ENCODE results near the gene SEC24D. TPM values are rescaled to one million over a fixed set of nuclear protein-coding genes. Genes with fewer than 3 reads are reported as not detected.

The SEC24D gene
- total and polyA plus RNA-seq, 4 donors = 11.4 to 77.2 (median 52.0) TPM

DNA sequence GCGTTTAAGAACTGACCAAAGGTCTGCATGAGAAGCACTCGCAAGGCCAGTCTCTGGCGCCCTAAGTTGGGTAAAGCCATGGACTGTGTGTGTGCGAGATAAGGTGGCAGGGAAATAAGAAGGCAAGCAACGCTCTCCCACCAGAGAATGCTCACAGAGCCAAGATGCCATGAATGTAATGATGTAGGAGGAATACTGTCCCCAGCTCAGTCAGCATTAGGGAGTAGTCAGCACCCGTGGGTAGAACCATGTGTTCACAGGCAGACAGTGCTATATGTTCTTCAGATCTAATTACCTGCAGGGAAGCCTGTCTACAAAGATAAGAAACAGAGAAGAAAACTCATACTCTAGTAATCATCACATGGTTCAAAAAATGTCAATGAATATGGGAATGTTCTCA lies 68.8 kb downstream of the SEC24D start:
- no peak for DNase-seq
- no peak for ATAC-seq (ENCODE audit: insufficient read depth, low FRiP score)
- Histone ChIP-seq H3K4me3 (no peak overlapping the region), H3K27ac (ENCODE audit: low read depth in 1 of 2, low read length in 1 of 2) (peak overlapping the region in 1 of 2 donors; percentile 48), H3K9me3 (ENCODE audit: control insufficient read depth in 4 of 4, insufficient read depth in 3 of 4, low read length in 3 of 4) (no peaks in the 10 kb centered on the region), H3K4me1 (ENCODE audit: control insufficient read depth in 5 of 5, insufficient read depth in 5 of 5, low read length in 5 of 5) (peaks cover 0 to 23% (median 18%) of the 10 kb centered on the region in 5 donors), H3K36me3 (ENCODE audit: control insufficient read depth in 4 of 4, insufficient read depth in 4 of 4, low read length in 4 of 4) (peaks cover 13 to 26% (median 21%) of the 10 kb centered on the region in 4 donors), H3K27me3 (ENCODE audit: control insufficient read depth in 3 of 3, insufficient read depth in 3 of 3, low read length in 2 of 3) (no peaks in the 10 kb centered on the region), H3K9ac (ENCODE audit: insufficient read depth in 1 of 2, low read length in 2 of 2) (no peak overlapping the region)
- TF ChIP-seq, protein P1, sequence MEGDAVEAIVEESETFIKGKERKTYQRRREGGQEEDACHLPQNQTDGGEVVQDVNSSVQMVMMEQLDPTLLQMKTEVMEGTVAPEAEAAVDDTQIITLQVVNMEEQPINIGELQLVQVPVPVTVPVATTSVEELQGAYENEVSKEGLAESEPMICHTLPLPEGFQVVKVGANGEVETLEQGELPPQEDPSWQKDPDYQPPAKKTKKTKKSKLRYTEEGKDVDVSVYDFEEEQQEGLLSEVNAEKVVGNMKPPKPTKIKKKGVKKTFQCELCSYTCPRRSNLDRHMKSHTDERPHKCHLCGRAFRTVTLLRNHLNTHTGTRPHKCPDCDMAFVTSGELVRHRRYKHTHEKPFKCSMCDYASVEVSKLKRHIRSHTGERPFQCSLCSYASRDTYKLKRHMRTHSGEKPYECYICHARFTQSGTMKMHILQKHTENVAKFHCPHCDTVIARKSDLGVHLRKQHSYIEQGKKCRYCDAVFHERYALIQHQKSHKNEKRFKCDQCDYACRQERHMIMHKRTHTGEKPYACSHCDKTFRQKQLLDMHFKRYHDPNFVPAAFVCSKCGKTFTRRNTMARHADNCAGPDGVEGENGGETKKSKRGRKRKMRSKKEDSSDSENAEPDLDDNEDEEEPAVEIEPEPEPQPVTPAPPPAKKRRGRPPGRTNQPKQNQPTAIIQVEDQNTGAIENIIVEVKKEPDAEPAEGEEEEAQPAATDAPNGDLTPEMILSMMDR (IDR thresholded peaks at IDR 0.05; ENCODE audit: control extremely low read depth, extremely low read depth) = no peak
- WGBS, 2 donors = 96 to 97% methylated on average over 6 of the region's 6 CpGs

GRCh38 chr4:118765399-118765798 lies 70.5 kb downstream of the SEC24D start:
- Histone ChIP-seq H3K27me3 (ENCODE audit: control insufficient read depth in 3 of 3, insufficient read depth in 3 of 3, low read length in 2 of 3) (no peaks in the 10 kb centered on the region), H3K4me3 (no peak overlapping the region), H3K36me3 (ENCODE audit: control insufficient read depth in 4 of 4, insufficient read depth in 4 of 4, low read length in 4 of 4) (peaks cover 16 to 30% (median 23%) of the 10 kb centered on the region in 4 donors), H3K27ac (ENCODE audit: low read depth in 1 of 2, low read length in 1 of 2) (peak overlapping the region in 1 of 2 donors; percentile 48), H3K9me3 (ENCODE audit: control insufficient read depth in 4 of 4, insufficient read depth in 3 of 4, low read length in 3 of 4) (no peaks in the 10 kb centered on the region), H3K4me1 (ENCODE audit: control insufficient read depth in 5 of 5, insufficient read depth in 5 of 5, low read length in 5 of 5) (peaks cover 0 to 36% (median 21%) of the 10 kb centered on the region in 5 donors), H3K9ac (ENCODE audit: insufficient read depth in 1 of 2, low read length in 2 of 2) (no peak overlapping the region)
- DNase-seq (no peak), ATAC-seq (ENCODE audit: insufficient read depth, low FRiP score) (peak; percentile 58)
- 32 to 57% methylated on average over 1 of the region's 1 CpG for WGBS, 2 donors
- TF ChIP-seq, protein P1 (IDR thresholded peaks at IDR 0.05; ENCODE audit: control extremely low read depth, extremely low read depth) = no peak

DNA sequence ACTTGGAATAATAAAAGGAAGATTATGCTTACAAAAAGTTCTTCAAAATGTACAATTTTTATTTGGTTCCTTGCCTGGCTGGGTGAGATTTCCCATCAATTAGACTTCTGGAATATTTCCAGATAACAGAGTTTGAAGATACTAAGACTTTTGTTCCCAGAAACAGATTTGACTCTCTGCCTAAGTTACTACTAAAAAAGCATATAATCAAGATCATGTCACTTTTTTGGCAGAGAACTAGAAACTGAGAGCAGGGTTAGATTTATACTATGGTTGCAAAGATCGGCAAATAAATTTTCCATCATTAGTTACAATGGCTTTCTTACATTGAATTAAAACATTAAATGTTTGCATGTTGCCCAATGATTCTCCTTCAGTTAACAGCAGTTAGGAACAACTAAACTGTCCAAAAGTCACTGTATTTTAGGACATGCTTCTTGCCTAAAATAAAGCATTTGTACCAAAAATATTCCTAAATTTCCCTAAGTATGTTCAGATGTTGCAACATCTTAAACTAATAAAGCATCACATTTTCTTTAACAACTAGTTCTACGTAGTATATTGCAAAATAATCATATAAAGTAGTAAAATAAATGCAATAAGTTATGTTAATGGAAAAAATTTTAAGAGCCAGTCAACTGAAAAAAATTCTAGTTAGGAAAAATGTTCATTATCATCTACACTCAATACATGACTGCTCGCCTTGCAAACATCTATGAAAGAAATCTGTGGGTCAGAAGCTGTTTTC lies 73.0 kb downstream of the SEC24D start:
- Histone ChIP-seq H3K9me3 (ENCODE audit: control insufficient read depth in 4 of 4, insufficient read depth in 3 of 4, low read length in 3 of 4) (no peaks in the 10 kb centered on the region), H3K27ac (ENCODE audit: low read depth in 1 of 2, low read length in 1 of 2) (peak overlapping the region in 1 of 2 donors; percentile 48), H3K4me1 (ENCODE audit: control insufficient read depth in 5 of 5, insufficient read depth in 5 of 5, low read length in 5 of 5) (peaks cover 0 to 56% (median 28%) of the 10 kb centered on the region in 5 donors), H3K36me3 (ENCODE audit: control insufficient read depth in 4 of 4, insufficient read depth in 4 of 4, low read length in 4 of 4) (peaks cover 16 to 28% (median 23%) of the 10 kb centered on the region in 4 donors), H3K4me3 (no peak overlapping the region), H3K9ac (ENCODE audit: insufficient read depth in 1 of 2, low read length in 2 of 2) (no peak overlapping the region), H3K27me3 (ENCODE audit: control insufficient read depth in 3 of 3, insufficient read depth in 3 of 3, low read length in 2 of 3) (no peaks in the 10 kb centered on the region)
- ATAC-seq (ENCODE audit: insufficient read depth, low FRiP score) (no peak), DNase-seq (peak in 2 of 3 donors; percentile 94 to 96)
- 74 to 87% methylated on average over 3 of the region's 3 CpGs for WGBS, 2 donors
- TF ChIP-seq, protein P1 (IDR thresholded peaks at IDR 0.05; ENCODE audit: control extremely low read depth, extremely low read depth) = no peak
